GM23338 (cell line): ENCODE measurements around the gene PRDX3. TPM values are rescaled to one million over a fixed set of nuclear protein-coding genes. Genes with fewer than 3 reads are reported as not detected.

Experiments
- ATAC-seq: fragments of 200-7000 bp; cut with Tn5 transposase; 3 replicates; pipeline ENCODE4 v1.9.1; 2020
- DNase-seq: peaks from one replicate; pipeline ENCODE4 v3.0.0-alpha.2; 2015; ENCODE audit warnings: low spot score
- H2AFZ ChIP-seq: fragments of 200-600 bp; sonication (generic); 2 replicates; pipeline ENCODE4 v1.8.0; 2016; ENCODE audit warnings: antibody characterized with exemption, mild to moderate bottlenecking, moderate library complexity
- H3F3A ChIP-seq: fragments of 200-600 bp; sonication (generic); replicated peaks from 2 replicates; pipeline ENCODE4 v1.8.0; 2017; ENCODE audit warnings: antibody characterized with exemption, mixed run types, low read depth
- H3K27ac ChIP-seq: fragments of 200-600 bp; sonication (generic); 2 replicates; pipeline ENCODE4 v1.6.1; 2016; ENCODE audit warnings: low read depth
- H3K27me3 ChIP-seq: fragments of 200-600 bp; sonication (generic); 2 replicates; pipeline ENCODE4 v1.8.0; 2016; ENCODE audit warnings: mild to moderate bottlenecking, mixed run types, moderate library complexity; ENCODE audit not compliant: insufficient read depth
- H3K36me3 ChIP-seq: fragments of 200-600 bp; sonication (generic); 2 replicates; pipeline ENCODE4 v1.8.0; 2016; ENCODE audit warnings: mild to moderate bottlenecking; ENCODE audit not compliant: insufficient read depth
- H3K4me1 ChIP-seq: fragments of 200-600 bp; sonication (generic); 2 replicates; pipeline ENCODE4 v1.8.0; 2016; ENCODE audit warnings: mild to moderate bottlenecking, moderate library complexity; ENCODE audit not compliant: insufficient read depth
- H3K4me2 ChIP-seq: fragments of 200-600 bp; sonication (generic); 2 replicates; pipeline ENCODE4 v1.7.1; 2017; ENCODE audit warnings: mixed run types
- H3K4me3 ChIP-seq: fragments of 200-600 bp; sonication (generic); 2 replicates; pipeline ENCODE4 v1.6.1; 2016; ENCODE audit warnings: mixed run types
- H3K79me2 ChIP-seq: fragments of 200-600 bp; sonication (generic); replicated peaks from 2 replicates; pipeline ENCODE4 v1.8.0; 2017; ENCODE audit warnings: mild to moderate bottlenecking; ENCODE audit not compliant: insufficient read depth
- H3K9me2 ChIP-seq: fragments of 200-600 bp; sonication (generic); 2 replicates; pipeline ENCODE4 v1.8.0; 2017; ENCODE audit not compliant: insufficient read depth
- H4K20me1 ChIP-seq: fragments of 200-600 bp; sonication (generic); replicated peaks from 2 replicates; pipeline ENCODE4 v1.8.0; 2017; ENCODE audit warnings: mild to moderate bottlenecking; ENCODE audit not compliant: insufficient read depth
- H3K27ac Mint-ChIP-seq: 2 replicates; pipeline ENCODE4 v1.8.0; 2020; ENCODE audit warnings: inconsistent platforms, mild to moderate bottlenecking, moderate library complexity, mixed read lengths
- H3K27me3 Mint-ChIP-seq: 3 replicates; pipeline ENCODE4 v1.8.0; 2022; ENCODE audit warnings: low read depth, mild to moderate bottlenecking, moderate library complexity, mixed read lengths, inconsistent platforms; ENCODE audit not compliant: insufficient read depth, poor library complexity
- H3K36me3 Mint-ChIP-seq: 3 replicates; pipeline ENCODE4 v1.8.0; 2021; ENCODE audit warnings: low read depth, mild to moderate bottlenecking, inconsistent platforms, moderate library complexity, mixed read lengths
- H3K4me1 Mint-ChIP-seq: 3 replicates; pipeline ENCODE4 v1.8.0; 2020; ENCODE audit warnings: mild to moderate bottlenecking, inconsistent platforms, mixed read lengths
- H3K4me3 Mint-ChIP-seq: 3 replicates; pipeline ENCODE4 v1.8.0; 2021; ENCODE audit warnings: moderate library complexity, mild to moderate bottlenecking, inconsistent platforms, mixed read lengths
- H3K9me3 Mint-ChIP-seq: 3 replicates; pipeline ENCODE4 v1.8.0; 2020; ENCODE audit warnings: moderate library complexity, mild to moderate bottlenecking, inconsistent platforms, mixed read lengths
- CREB1 ChIP-seq: fragments of 250-450 bp; sonication (Bioruptor Pico); IDR thresholded peaks from 2 replicates; pipeline ENCODE4 v1.5.0; 2020; ENCODE audit warnings: low read depth, mild to moderate bottlenecking, moderate library complexity
- EZH2 ChIP-seq: fragments of 200-600 bp; sonication (generic); IDR thresholded peaks from one replicate; pipeline ENCODE4 v1.8.0; 2017; ENCODE audit warnings: antibody characterized with exemption, mild to moderate bottlenecking, low read depth; ENCODE audit not compliant: unreplicated experiment
- EZH2phosphoT487 ChIP-seq: fragments of 200-600 bp; sonication (generic); IDR thresholded peaks from one replicate; pipeline ENCODE4 v1.8.1; 2018; ENCODE audit warnings: antibody characterized with exemption; ENCODE audit not compliant: unreplicated experiment
- NANOG ChIP-seq: IDR thresholded peaks from 2 replicates; pipeline ENCODE4 v1.6.1; 2016; ENCODE audit warnings: antibody characterized with exemption, borderline replicate concordance
- POLR2AphosphoS5 ChIP-seq: IDR thresholded peaks from 2 replicates; pipeline ENCODE4 v1.6.1; 2016; ENCODE audit warnings: antibody characterized with exemption, low read depth
- ZNF331 ChIP-seq: fragments of 250-450 bp; sonication (Bioruptor Pico); IDR thresholded peaks from 2 replicates; pipeline ENCODE4 v1.5.0; 2020; ENCODE audit warnings: low read depth, mild to moderate bottlenecking, moderate library complexity
- polyA plus RNA-seq: library from polyadenylated mRNA; unstranded; fragments of >200 nt; fragmentation: Nextera tagmentation; extraction: Ambion mirVana; gene quantifications from 2 replicates; pipeline ENCODE4 v1.2.1, GENCODE V29; 2016
- total RNA-seq: library from RNA; depleted of rRNA; stranded (reverse); fragments of >200 nt; shearing (Covaris generic); gene quantifications from 2 replicates; pipeline ENCODE4 v1.2.3, GENCODE V29; 2014
- TF ChIP-seq, protein P1 (sequence below): IDR thresholded peaks from one replicate; pipeline ENCODE4 v1.6.1; 2018; ENCODE audit warnings: antibody characterized with exemption; ENCODE audit not compliant: unreplicated experiment
- TF ChIP-seq, protein P2 (sequence below), 2 experiments: fragments of 200-600 bp in 1 of 2; sonication (generic) in 1 of 2; conservative IDR thresholded peaks; 2 replicates each; pipeline versions ENCODE4 v1.5.1 to v1.6.1; 2016 to 2017; ENCODE audit warnings: antibody characterized with exemption in 2 of 2, low read depth in 2 of 2, mild to moderate bottlenecking in 2 of 2, moderate library complexity in 1 of 2
- TF ChIP-seq, protein P3 (sequence below): fragments of 250-450 bp; sonication (Bioruptor Pico); IDR thresholded peaks from 2 replicates; pipeline ENCODE4 v1.5.0; 2020; ENCODE audit warnings: mild to moderate bottlenecking, moderate library complexity
- TF ChIP-seq, protein P4 (sequence below): IDR thresholded peaks from 2 replicates; pipeline ENCODE4 v1.6.1; 2016; ENCODE audit warnings: antibody characterized with exemption

The PRDX3 gene
- total and polyA plus RNA-seq, 2 experiments from 2014 or later, result 275 to 285 TPM

DNA sequence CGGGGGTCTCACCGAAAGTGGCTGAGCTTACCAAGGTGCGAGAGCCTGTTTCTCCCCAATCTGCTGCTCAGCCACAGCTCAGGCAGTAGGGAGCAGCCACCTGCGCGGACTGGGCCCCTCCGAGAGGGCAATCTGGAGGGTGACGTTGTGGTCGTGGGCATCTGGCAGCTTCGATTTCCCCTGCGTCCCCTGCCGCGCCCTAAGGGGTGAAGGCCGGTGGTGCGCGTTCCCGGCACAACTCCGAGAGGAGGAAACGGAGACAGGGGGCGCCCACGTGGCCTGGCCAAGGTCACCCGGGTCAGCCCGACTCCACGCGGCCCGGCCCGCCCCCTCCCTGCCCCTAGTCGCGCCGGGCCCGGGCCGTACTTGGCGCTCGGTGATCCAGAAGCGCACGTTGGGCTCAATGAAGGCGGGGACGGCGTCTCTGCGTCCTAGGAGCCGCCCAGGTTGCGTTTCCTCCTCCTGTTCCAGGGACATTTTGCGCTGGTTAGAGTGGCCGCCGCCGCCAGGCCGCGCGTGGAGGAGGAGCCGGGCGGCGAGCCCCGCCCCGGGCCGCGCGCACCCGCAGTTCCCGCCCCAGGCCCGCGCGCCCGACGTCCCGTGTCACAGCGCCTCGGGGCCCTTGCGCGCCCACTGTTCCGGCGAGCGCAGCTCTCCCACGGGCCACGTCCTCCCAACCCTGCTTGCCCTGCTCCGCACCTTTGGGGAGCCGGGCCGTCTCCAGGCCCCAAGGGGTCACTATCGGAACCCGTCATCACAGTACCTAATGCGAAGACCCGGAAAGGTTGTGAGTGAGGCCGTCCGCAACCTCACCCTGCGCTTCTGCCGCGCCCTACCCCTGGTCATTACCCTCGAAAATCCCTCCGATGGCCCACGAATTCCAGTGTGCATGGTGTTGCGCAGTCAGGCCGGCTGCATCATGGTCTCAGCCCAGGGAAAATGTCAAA lies 13.2 kb downstream of the PRDX3 start, which contains the start of gene SFXN4:
Gene SFXN4, minus strand, starts transcription at position 544 of the 947 bp plus-strand sequence. Its CDS starts 67 bp downstream, at position 477.
- Histone ChIP-seq H2AFZ (peak within 1 kb of the TSS; percentile 91), H3K4me2 (peak within 1 kb of the TSS; percentile 95), H3K79me2 (peaks cover 4% of the 10 kb centered on the region), H3K27me3 (no peaks in the 10 kb centered on the region), H3K9me2 (no peaks in the 10 kb centered on the region), H3K4me3 (peak within 1 kb of the TSS; percentile 90), H4K20me1 (peaks cover 13% of the 10 kb centered on the region), H3K36me3 (peaks cover 28% of the 10 kb centered on the region), H3K4me1 (peaks cover 13% of the 10 kb centered on the region), H3F3A (peaks cover 20% of the 10 kb centered on the region; the same call in 1 of the 2 replicates), H3K27ac (no peak within 1 kb of the TSS; the same call in 1 of the 2 replicates)
- peaks cover 9% of the 10 kb centered on the region for H3K27me3 Mint-ChIP-seq
- H3K4me3 Mint-ChIP-seq, result peak within 1 kb of the TSS; percentile 88
- peak within 1 kb of the TSS; percentile 48; the same call in 1 of the 2 replicates for H3K27ac Mint-ChIP-seq
- DNase-seq, result peak; percentile 67
- peak; percentile 78 for ATAC-seq
- no peaks in the 10 kb centered on the region for H3K9me3 Mint-ChIP-seq
- no peak for TF ChIP-seq ZNF331 (CRISPR knock-in tag)
- TF ChIP-seq CREB1, result no peak
- TF ChIP-seq, protein P1, sequence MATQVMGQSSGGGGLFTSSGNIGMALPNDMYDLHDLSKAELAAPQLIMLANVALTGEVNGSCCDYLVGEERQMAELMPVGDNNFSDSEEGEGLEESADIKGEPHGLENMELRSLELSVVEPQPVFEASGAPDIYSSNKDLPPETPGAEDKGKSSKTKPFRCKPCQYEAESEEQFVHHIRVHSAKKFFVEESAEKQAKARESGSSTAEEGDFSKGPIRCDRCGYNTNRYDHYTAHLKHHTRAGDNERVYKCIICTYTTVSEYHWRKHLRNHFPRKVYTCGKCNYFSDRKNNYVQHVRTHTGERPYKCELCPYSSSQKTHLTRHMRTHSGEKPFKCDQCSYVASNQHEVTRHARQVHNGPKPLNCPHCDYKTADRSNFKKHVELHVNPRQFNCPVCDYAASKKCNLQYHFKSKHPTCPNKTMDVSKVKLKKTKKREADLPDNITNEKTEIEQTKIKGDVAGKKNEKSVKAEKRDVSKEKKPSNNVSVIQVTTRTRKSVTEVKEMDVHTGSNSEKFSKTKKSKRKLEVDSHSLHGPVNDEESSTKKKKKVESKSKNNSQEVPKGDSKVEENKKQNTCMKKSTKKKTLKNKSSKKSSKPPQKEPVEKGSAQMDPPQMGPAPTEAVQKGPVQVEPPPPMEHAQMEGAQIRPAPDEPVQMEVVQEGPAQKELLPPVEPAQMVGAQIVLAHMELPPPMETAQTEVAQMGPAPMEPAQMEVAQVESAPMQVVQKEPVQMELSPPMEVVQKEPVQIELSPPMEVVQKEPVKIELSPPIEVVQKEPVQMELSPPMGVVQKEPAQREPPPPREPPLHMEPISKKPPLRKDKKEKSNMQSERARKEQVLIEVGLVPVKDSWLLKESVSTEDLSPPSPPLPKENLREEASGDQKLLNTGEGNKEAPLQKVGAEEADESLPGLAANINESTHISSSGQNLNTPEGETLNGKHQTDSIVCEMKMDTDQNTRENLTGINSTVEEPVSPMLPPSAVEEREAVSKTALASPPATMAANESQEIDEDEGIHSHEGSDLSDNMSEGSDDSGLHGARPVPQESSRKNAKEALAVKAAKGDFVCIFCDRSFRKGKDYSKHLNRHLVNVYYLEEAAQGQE, result no peak
- TF ChIP-seq POLR2AphosphoS5, result peak; percentile 55
- TF ChIP-seq, protein P2, sequence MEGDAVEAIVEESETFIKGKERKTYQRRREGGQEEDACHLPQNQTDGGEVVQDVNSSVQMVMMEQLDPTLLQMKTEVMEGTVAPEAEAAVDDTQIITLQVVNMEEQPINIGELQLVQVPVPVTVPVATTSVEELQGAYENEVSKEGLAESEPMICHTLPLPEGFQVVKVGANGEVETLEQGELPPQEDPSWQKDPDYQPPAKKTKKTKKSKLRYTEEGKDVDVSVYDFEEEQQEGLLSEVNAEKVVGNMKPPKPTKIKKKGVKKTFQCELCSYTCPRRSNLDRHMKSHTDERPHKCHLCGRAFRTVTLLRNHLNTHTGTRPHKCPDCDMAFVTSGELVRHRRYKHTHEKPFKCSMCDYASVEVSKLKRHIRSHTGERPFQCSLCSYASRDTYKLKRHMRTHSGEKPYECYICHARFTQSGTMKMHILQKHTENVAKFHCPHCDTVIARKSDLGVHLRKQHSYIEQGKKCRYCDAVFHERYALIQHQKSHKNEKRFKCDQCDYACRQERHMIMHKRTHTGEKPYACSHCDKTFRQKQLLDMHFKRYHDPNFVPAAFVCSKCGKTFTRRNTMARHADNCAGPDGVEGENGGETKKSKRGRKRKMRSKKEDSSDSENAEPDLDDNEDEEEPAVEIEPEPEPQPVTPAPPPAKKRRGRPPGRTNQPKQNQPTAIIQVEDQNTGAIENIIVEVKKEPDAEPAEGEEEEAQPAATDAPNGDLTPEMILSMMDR (conservative IDR thresholded peaks at IDR 0.05; ENCODE audit: low read depth in 2 of 2), result 0 out of 4 replicates have a peak, but pooled peaks of 1 of the 2 experiments have one; percentile 13
- no peak for TF ChIP-seq EZH2phosphoT487
- TF ChIP-seq EZH2, result no peak
- TF ChIP-seq, protein P3, sequence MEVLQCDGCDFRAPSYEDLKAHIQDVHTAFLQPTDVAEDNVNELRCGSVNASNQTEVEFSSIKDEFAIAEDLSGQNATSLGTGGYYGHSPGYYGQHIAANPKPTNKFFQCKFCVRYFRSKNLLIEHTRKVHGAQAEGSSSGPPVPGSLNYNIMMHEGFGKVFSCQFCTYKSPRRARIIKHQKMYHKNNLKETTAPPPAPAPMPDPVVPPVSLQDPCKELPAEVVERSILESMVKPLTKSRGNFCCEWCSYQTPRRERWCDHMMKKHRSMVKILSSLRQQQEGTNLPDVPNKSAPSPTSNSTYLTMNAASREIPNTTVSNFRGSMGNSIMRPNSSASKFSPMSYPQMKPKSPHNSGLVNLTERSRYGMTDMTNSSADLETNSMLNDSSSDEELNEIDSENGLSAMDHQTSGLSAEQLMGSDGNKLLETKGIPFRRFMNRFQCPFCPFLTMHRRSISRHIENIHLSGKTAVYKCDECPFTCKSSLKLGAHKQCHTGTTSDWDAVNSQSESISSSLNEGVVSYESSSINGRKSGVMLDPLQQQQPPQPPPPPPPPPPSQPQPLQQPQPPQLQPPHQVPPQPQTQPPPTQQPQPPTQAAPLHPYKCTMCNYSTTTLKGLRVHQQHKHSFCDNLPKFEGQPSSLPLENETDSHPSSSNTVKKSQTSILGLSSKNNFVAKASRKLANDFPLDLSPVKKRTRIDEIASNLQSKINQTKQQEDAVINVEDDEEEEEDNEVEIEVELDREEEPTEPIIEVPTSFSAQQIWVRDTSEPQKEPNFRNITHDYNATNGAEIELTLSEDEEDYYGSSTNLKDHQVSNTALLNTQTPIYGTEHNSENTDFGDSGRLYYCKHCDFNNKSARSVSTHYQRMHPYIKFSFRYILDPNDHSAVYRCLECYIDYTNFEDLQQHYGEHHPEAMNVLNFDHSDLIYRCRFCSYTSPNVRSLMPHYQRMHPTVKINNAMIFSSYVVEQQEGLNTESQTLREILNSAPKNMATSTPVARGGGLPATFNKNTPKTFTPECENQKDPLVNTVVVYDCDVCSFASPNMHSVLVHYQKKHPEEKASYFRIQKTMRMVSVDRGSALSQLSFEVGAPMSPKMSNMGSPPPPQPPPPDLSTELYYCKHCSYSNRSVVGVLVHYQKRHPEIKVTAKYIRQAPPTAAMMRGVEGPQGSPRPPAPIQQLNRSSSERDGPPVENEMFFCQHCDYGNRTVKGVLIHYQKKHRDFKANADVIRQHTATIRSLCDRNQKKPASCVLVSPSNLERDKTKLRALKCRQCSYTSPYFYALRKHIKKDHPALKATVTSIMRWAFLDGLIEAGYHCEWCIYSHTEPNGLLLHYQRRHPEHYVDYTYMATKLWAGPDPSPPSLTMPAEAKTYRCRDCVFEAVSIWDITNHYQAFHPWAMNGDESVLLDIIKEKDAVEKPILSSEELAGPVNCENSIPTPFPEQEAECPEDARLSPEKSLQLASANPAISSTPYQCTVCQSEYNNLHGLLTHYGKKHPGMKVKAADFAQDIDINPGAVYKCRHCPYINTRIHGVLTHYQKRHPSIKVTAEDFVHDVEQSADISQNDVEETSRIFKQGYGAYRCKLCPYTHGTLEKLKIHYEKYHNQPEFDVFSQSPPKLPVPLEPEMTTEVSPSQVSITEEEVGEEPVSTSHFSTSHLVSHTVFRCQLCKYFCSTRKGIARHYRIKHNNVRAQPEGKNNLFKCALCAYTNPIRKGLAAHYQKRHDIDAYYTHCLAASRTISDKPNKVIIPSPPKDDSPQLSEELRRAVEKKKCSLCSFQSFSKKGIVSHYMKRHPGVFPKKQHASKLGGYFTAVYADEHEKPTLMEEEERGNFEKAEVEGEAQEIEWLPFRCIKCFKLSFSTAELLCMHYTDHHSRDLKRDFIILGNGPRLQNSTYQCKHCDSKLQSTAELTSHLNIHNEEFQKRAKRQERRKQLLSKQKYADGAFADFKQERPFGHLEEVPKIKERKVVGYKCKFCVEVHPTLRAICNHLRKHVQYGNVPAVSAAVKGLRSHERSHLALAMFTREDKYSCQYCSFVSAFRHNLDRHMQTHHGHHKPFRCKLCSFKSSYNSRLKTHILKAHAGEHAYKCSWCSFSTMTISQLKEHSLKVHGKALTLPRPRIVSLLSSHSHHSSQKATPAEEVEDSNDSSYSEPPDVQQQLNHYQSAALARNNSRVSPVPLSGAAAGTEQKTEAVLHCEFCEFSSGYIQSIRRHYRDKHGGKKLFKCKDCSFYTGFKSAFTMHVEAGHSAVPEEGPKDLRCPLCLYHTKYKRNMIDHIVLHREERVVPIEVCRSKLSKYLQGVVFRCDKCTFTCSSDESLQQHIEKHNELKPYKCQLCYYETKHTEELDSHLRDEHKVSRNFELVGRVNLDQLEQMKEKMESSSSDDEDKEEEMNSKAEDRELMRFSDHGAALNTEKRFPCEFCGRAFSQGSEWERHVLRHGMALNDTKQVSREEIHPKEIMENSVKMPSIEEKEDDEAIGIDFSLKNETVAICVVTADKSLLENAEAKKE, result no peak
- TF ChIP-seq NANOG, result no peak
- TF ChIP-seq, protein P4, sequence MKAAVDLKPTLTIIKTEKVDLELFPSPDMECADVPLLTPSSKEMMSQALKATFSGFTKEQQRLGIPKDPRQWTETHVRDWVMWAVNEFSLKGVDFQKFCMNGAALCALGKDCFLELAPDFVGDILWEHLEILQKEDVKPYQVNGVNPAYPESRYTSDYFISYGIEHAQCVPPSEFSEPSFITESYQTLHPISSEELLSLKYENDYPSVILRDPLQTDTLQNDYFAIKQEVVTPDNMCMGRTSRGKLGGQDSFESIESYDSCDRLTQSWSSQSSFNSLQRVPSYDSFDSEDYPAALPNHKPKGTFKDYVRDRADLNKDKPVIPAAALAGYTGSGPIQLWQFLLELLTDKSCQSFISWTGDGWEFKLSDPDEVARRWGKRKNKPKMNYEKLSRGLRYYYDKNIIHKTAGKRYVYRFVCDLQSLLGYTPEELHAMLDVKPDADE, result no peak; the same call in 1 of the 2 replicates
- peaks cover 48% of the 10 kb centered on the region for H3K36me3 Mint-ChIP-seq
- peaks cover 11% of the 10 kb centered on the region for H3K4me1 Mint-ChIP-seq
